Neural cell (in vitro differentiated cells): ENCODE measurements around the gene ADAMTS2. TPM values are rescaled to one million over a fixed set of nuclear protein-coding genes. Genes with fewer than 3 reads are reported as not detected.

Source experiments
- H2AFZ ChIP-seq: fragments of 200-600, 300-800 bp; sonication (generic), shearing (Covaris generic); 2 replicates; pipeline ENCODE4 v1.6.0; 2014; ENCODE audit warnings: low read depth, mild to moderate bottlenecking, antibody characterized with exemption, low read length, moderate library complexity
- H3F3A ChIP-seq: fragments of 200-600 bp; shearing (Covaris generic); 2 replicates; pipeline ENCODE4 v1.6.1; 2016; ENCODE audit warnings: mild to moderate bottlenecking, moderate library complexity, mixed read lengths, antibody characterized with exemption, low read length; ENCODE audit not compliant: insufficient read depth, poor library complexity, severe bottlenecking
- H3K27ac ChIP-seq: fragments of 200-600, 300-800 bp; sonication (generic), shearing (Covaris generic); 2 replicates; pipeline ENCODE4 v1.5.1; 2014; ENCODE audit warnings: mild to moderate bottlenecking, low read length, moderate library complexity
- H3K27me3 ChIP-seq: fragments of 300-800, 200-600 bp; sonication (generic), shearing (Covaris generic); 2 replicates; pipeline ENCODE4 v1.6.0; 2014; ENCODE audit warnings: mild to moderate bottlenecking, low read depth, low read length, moderate library complexity; ENCODE audit not compliant: insufficient read depth
- H3K36me3 ChIP-seq: fragments of 300-800, 200-600 bp; sonication (generic), shearing (Covaris generic); 2 replicates; pipeline ENCODE4 v1.5.1; 2014; ENCODE audit warnings: mild to moderate bottlenecking, antibody characterized with exemption, low read length, moderate library complexity; ENCODE audit not compliant: insufficient read depth
- H3K4me2 ChIP-seq: fragments of 300-800, 200-600 bp; sonication (generic), shearing (Covaris generic); 2 replicates; pipeline ENCODE4 v1.6.0; 2014; ENCODE audit warnings: mild to moderate bottlenecking, low read length
- H3K4me3 ChIP-seq: fragments of 300-800, 200-600 bp; sonication (generic), shearing (Covaris generic); 2 replicates; pipeline ENCODE4 v1.5.1; 2014; ENCODE audit warnings: mild to moderate bottlenecking, low read length, moderate library complexity
- H3K79me2 ChIP-seq: fragments of 200-600 bp; shearing (Covaris generic); replicated peaks from 2 replicates; pipeline ENCODE4 v1.6.0; 2014; ENCODE audit warnings: mild to moderate bottlenecking, low read length, moderate library complexity; ENCODE audit not compliant: insufficient read depth
- H3K9ac ChIP-seq: fragments of 300-800, 200-600 bp; sonication (generic), shearing (Covaris generic); 2 replicates; pipeline ENCODE4 v1.6.1; 2016; ENCODE audit warnings: mild to moderate bottlenecking, low read length, mixed read lengths
- H3K9me2 ChIP-seq: fragments of 200-600 bp; shearing (Covaris generic); 2 replicates; pipeline ENCODE4 v1.6.1; 2016; ENCODE audit warnings: mild to moderate bottlenecking, low read length, mixed read lengths; ENCODE audit not compliant: insufficient read depth
- H3K9me3 ChIP-seq: fragments of 200-600, 300-800 bp; sonication (generic), shearing (Covaris generic); 2 replicates; pipeline ENCODE4 v1.6.1; 2016; ENCODE audit warnings: mild to moderate bottlenecking, mixed run types, low read length, moderate library complexity, mixed read lengths
- H4K20me1 ChIP-seq: fragments of 200-600 bp; shearing (Covaris generic); 2 replicates; pipeline ENCODE4 v1.6.1; 2016; ENCODE audit warnings: mild to moderate bottlenecking, mixed run types; ENCODE audit not compliant: insufficient read depth
- EP300 ChIP-seq: fragments of 450-650 bp; conservative IDR thresholded peaks from 2 replicates; pipeline ENCODE4 v1.6.1; 2014; ENCODE audit warnings: antibody characterized with exemption, mild to moderate bottlenecking, moderate library complexity; ENCODE audit not compliant: poor library complexity, severe bottlenecking
- EZH2 ChIP-seq: fragments of 200-600, 300-800 bp; shearing (Covaris generic), sonication (generic); IDR thresholded peaks from 2 replicates; pipeline ENCODE4 v1.6.1; 2014; ENCODE audit warnings: antibody characterized with exemption, low read length, borderline replicate concordance, mild to moderate bottlenecking; ENCODE audit not compliant: insufficient read depth, poor library complexity, severe bottlenecking
- MXI1 ChIP-seq: fragments of 450-650 bp; conservative IDR thresholded peaks from 2 replicates; pipeline ENCODE4 v1.6.1; 2014; ENCODE audit warnings: antibody characterized with exemption, mild to moderate bottlenecking; ENCODE audit not compliant: poor library complexity, severe bottlenecking
- POLR2AphosphoS5 ChIP-seq: IDR thresholded peaks from 2 replicates; pipeline ENCODE4 v1.6.1; 2012
- RAD21 ChIP-seq: fragments of 450-650 bp; conservative IDR thresholded peaks from 2 replicates; pipeline ENCODE4 v1.6.1; 2014; ENCODE audit warnings: antibody characterized with exemption, mild to moderate bottlenecking, moderate library complexity
- REST ChIP-seq: IDR thresholded peaks from 2 replicates; pipeline ENCODE4 v1.6.1; 2012; ENCODE audit warnings: borderline replicate concordance
- SMC3 ChIP-seq: fragments of 450-650 bp; conservative IDR thresholded peaks from 2 replicates; pipeline ENCODE4 v1.6.1; 2014; ENCODE audit warnings: antibody characterized with exemption, mild to moderate bottlenecking, moderate library complexity; ENCODE audit not compliant: poor library complexity
- TAF1 ChIP-seq: IDR thresholded peaks from 2 replicates; pipeline ENCODE4 v1.6.1; 2012; ENCODE audit warnings: low read depth
- polyA plus RNA-seq: library from polyadenylated mRNA; depleted of rRNA; stranded (reverse); fragments of >200 nt; gene quantifications from 2 replicates; pipeline ENCODE4 v1.2.3, GENCODE V29; 2014
- TF ChIP-seq, protein P1 (sequence below): fragments of 450-650 bp; IDR thresholded peaks from 2 replicates; pipeline ENCODE4 v1.5.1; 2014; ENCODE audit warnings: antibody characterized with exemption, mild to moderate bottlenecking, moderate library complexity; ENCODE audit not compliant: poor library complexity, severe bottlenecking

The ADAMTS2 gene
- polyA plus RNA-seq, 1 donor from 2014 or later: 0.61 TPM

GRCh38 chr5:179259731-179260323 is 85.4 kb downstream of the ADAMTS2 start:
- H3K27ac ChIP-seq: no peak overlapping the region
- H3F3A ChIP-seq: no peaks in the 10 kb centered on the region
- H3K4me3 ChIP-seq: no peak overlapping the region
- no peaks in the 10 kb centered on the region for H3K9me2 ChIP-seq
- H3K36me3 ChIP-seq: no peaks in the 10 kb centered on the region
- H2AFZ ChIP-seq: no peak overlapping the region
- no peak overlapping the region for H3K4me2 ChIP-seq
- no peak overlapping the region for H3K9ac ChIP-seq
- no peaks in the 10 kb centered on the region for H3K79me2 ChIP-seq
- no peaks in the 10 kb centered on the region for H4K20me1 ChIP-seq
- TF ChIP-seq RAD21 (no peak), REST (no peak), TAF1 (no peak), MXI1 (no peak), EP300 (no peak), SMC3 (no peak), EZH2 (no peak), POLR2AphosphoS5 (no peak)
- TF ChIP-seq, protein P1, sequence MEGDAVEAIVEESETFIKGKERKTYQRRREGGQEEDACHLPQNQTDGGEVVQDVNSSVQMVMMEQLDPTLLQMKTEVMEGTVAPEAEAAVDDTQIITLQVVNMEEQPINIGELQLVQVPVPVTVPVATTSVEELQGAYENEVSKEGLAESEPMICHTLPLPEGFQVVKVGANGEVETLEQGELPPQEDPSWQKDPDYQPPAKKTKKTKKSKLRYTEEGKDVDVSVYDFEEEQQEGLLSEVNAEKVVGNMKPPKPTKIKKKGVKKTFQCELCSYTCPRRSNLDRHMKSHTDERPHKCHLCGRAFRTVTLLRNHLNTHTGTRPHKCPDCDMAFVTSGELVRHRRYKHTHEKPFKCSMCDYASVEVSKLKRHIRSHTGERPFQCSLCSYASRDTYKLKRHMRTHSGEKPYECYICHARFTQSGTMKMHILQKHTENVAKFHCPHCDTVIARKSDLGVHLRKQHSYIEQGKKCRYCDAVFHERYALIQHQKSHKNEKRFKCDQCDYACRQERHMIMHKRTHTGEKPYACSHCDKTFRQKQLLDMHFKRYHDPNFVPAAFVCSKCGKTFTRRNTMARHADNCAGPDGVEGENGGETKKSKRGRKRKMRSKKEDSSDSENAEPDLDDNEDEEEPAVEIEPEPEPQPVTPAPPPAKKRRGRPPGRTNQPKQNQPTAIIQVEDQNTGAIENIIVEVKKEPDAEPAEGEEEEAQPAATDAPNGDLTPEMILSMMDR: no peak
- no peaks in the 10 kb centered on the region for H3K27me3 ChIP-seq
- no peaks in the 10 kb centered on the region for H3K9me3 ChIP-seq

DNA sequence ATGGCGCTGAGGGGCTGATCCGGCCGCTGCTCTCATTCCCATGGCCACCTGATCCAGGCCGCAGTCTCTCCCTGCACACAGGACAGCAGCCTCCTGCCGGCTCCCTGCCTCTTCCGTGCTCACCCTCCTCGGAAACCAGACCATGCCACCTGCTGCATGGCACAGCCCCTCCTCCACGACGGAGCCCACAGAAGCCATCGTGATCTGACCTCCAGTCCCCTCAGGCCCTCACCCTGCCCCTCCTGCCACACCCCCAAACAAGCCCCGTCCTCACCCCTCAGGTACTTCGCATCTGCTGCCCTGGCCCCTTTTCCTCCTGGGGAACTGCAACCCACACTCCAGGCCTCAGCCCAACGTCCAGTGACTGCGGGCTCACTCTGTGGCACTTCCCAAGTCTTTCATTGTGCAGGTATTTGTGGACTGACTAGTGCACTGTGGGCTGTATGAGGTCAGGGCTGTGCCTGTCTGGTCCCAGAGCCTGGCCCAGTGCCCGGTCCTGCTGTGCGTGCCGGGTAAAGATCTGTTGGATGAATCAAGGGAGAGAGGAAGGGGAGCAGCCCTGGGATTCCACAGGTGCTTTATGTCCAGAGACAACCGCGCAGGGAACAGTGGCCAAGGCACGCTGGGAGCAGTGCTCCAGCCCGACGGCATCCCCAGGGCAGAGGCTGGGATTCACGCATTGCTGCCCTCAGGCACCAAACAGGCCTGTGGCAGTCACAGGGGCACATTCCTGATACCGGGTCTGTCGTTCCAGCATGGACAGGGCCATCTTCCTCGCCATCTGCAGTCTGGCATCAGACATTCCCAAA is 86.1 kb downstream of the ADAMTS2 start:
- H3K79me2 ChIP-seq: no peaks in the 10 kb centered on the region
- no peaks in the 10 kb centered on the region for H4K20me1 ChIP-seq
- H2AFZ ChIP-seq: no peak overlapping the region
- H3K9me2 ChIP-seq: no peaks in the 10 kb centered on the region
- no peak overlapping the region for H3K4me2 ChIP-seq
- H3K27ac ChIP-seq: no peak overlapping the region
- H3K4me3 ChIP-seq: no peak overlapping the region
- no peak overlapping the region for H3K9ac ChIP-seq
- H3K27me3 ChIP-seq: no peaks in the 10 kb centered on the region
- TF ChIP-seq POLR2AphosphoS5 (no peak), TAF1 (no peak), EZH2 (no peak), MXI1 (no peak), RAD21 (no peak), REST (no peak)
- TF ChIP-seq, protein P1: no peak
- H3F3A ChIP-seq: no peaks in the 10 kb centered on the region
- H3K36me3 ChIP-seq: no peaks in the 10 kb centered on the region
- H3K9me3 ChIP-seq: no peaks in the 10 kb centered on the region
